Activated CD4-positive, alpha-beta T cell treated with anti-CD3 and anti-CD28 coated beads for 1 hour (primary cell): ENCODE measurements around the gene ASH1L.

Experiments
- DNase-seq: peaks from one replicate; pipeline ENCODE4 v3.0.0-alpha.2; 2020

Gene ASH1L

DNA sequence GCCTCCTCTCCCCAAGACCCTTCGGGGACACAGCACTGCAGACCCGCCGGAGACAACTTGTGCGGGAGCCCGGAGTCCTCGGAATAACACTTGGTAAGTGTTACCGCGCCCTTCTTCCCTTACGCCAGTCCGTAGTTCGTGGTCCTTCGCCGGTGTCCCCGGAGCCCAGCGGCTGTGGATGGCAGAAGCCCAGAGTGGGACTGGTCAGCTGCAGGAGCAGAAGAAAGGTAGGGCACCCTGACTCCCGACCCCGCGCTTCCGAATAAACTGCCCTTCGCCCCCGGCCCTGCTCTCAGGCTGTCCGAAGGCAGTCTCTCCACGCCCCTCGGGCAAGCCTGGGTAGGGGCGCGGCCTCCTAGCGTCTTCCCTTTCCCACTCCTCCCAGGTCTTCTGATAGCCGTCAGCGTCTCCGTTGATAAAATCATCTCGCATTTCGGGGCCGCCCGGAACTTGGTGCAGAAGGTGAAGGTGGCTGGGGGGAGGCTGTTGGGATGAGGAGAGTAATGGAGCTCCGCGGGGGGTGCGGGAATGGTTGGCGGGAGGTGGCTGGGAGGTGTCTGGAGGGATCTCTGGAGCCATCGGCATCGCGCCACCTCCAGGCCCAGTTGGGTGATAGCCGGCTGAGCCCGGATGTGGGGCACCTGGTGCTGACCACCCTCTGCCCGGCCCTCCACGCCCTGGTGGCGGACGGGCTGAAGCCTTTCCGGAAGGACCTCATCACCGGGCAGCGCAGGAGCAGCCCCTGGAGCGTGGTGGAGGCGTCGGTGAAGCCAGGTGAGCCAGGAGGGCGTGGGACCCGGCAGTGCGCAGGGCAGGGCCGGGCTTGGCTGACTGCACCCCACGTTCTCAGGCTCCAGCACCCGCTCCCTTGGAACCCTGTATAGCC, 237.6 kb downstream of the ASH1L start:
- DNase-seq: no peak

DNA sequence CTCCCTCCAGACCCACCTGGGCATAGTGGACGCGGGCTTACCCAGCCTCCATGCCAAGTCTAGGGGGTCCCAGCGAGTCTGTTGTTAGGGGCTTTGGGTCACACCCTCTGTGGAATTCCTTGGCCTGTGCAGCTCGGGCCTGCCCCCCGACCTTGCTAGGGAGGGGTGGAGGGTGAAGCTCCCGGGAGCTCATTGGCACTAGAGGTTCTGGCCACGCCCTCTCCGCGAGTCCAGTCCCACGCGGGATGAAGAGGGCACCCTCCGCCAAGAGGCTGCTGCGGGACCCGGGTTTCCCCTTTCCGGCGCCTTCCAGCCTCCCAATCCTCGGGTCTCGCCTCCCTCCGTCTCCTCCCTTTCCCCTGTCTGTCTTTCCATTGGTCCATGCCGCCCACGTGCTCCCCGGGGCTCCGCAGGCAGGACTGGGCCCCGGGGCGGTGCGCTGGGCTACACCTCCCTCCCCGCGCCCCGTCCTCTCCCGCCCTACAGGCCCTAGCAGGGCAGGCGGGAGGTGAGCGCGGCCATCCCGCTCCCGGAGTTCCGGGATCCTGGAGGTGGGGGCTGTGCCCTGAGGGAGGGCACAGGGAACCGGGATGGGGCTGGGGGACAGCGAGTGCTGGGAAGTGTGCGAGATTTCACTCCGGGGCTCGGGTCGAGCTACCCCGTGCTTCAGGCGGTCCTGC, 238.4 kb downstream of the ASH1L start:
- DNase-seq: peak; percentile 77

DNA sequence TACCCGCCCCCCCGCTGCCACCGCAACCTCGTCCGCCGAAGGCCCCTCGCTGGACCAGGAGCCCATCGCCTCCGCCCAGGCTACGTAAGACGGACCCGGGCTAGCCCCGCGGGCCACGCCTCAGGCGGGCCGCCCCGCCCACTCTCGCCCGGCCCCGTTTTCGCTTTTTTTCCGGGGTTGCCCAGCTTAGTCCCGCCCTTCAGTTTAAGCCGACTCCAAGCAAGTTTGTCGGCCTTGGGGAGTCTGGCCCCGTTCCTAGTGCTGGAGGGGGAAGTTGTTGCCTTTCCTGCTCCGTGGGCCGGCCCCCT, 238.9 kb downstream of the ASH1L start:
- peak; percentile 66 for DNase-seq

DNA sequence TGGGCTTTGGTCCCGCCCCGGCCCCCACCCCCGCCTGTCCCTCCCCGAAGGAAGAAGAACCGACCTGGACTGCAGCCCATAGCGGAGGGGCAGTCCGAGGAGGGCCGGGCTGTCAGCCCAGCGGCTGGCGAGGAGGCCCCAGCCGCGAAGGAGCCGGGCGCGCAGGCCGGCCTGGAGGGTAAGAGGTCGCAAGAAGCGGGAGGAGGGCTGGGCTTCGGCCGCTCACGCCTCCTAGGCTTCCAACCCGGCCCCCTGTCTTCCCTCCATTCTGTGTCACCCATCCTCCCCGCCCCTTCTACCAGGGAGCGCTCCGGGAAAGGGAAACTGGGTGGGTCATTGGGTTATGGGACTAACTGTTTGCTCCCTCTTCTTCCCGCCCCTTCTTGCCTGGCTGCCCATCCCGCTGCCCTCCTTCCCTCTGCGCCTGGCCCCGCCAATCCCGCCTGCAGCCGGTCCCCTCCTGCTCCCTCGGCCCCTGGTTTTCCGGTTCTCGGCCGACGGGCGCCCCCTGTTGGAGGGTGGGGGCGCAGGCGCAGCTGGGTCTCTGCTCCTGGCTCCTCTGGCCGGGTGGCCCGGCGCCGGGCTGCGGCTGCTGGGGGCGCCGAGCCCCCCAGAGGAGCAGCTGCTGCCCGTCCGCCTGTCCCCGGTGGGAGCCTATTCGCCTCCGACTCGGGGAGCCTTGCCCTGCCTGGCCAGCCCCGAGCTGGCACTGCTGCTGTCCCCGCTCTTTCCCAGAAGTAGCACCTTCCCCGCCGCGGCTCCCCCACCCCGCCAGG, 239.5 kb downstream of the ASH1L start:
- DNase-seq: peak; percentile 74

DNA sequence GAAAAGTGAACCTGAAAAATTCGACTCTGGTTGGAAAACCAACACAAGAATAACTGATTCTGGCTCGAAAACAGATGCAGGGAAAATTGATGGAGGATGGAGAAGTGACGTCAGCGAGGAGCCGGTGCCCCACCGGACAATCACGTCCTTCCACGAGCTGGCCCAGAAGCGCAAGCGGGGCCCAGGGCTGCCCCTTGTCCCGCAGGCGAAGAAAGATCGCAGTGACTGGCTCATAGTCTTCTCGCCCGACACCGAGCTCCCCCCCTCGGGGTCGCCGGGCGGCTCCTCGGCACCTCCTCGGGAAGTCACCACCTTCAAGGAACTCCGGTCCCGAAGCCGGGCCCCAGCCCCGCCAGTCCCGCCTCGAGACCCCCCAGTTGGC, 240.0 kb downstream of the ASH1L start:
- DNase-seq: no peak

DNA sequence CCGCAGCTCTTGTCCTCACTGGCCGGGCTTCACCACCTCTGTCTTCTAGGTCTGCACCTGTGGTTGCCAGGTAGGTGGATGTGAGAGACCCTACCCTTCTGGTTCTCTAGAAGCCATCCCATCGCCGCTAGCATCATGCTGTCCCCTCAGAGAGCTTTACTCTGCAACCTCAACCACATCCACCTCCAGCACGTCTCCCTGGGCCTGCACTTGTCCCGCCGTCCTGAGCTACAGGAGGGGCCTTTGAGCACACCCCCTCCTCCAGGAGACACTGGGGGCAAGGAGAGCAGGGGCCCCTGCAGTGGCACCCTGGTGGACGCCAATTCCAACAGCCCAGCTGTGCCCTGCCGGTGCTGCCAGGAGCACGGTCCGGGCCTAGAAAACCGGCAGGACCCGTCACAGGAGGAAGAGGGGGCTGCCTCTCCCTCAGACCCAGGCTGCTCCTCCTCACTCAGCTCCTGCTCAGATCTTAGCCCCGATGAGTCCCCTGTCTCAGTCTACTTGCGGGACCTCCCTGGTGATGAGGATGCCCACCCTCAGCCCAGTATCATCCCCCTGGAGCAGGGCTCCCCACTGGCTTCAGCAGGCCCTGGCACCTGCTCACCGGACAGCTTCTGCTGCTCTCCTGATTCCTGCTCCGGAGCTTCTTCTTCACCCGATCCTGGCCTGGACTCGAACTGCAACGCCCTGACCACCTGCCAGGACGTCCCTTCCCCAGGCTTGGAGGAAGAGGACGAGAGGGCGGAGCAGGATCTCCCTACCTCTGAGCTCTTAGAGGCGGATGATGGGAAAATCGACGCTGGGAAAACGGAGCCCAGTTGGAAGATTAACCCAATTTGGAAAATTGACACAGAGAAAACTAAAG, 240.7 kb downstream of the ASH1L start:
- no peak for DNase-seq

DNA sequence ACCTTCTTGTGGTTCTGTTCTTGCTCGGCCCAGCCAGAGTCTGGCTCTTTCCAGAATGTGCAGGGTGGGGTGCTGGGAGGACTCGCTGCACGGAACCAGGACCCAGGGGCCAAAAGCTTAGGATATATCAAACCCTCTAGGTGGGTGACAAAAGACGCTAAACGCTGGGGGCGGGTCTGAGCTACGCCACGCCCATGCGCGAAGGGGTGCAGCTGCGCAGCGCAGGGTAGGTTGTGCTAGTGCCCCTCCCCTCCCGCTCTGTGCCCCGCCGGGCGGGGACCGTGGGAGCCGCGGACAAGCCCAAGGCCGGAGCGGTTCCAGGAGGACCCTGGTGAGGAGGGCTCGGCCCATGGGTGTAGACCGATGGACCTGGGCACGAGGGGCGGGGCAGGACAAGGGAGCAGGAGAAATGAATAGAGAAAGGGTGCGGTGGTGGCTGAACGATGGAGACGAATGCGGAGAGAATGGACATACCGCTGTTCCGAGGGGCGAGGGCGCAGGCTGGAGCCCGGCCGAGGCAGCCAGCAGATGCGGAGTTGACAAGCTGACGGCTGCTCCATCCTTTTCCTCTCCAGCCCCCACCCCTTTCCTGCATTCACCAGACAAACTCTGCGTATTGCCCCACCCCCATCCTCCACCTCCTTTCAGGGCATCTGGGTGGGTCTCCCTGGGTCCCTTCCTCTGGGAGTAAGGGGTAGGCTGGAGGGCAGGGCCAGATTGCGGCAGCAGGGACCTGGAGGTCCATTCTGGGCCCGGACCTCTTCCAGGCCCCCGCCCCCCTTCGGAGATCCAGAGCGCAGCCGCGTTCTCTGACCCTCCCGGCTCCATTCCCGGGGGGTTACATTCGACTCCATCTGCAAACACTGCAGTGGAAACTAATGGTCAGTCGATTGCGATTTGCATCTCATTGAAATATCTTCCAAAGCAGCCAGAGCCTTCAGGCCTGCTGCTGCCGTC, 241.7 kb downstream of the ASH1L start, which contains the start of gene RUSC1:
TSS of gene RUSC1 (plus strand) at position 234 of the 957 bp plus-strand sequence. CDS start 880 bp downstream, outside the sequence.
- DNase-seq: peak; percentile 60

DNA sequence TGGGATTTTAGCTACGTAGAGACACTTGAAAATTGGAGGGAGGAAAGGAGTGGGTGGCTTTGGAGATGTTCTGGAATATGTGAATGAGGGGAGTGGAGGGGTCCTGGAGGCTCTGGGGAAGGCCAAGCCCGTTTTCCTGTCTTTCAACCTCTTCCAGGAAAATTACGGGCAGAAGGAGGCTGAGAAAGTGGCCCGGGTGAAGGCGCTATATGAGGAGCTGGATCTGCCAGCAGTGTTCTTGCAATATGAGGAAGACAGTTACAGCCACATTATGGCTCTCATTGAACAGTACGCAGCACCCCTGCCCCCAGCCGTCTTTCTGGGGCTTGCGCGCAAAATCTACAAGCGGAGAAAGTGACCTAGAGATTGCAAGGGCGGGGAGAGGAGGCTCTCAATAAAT, 242.4 kb downstream of the ASH1L start:
- no peak for DNase-seq

DNA sequence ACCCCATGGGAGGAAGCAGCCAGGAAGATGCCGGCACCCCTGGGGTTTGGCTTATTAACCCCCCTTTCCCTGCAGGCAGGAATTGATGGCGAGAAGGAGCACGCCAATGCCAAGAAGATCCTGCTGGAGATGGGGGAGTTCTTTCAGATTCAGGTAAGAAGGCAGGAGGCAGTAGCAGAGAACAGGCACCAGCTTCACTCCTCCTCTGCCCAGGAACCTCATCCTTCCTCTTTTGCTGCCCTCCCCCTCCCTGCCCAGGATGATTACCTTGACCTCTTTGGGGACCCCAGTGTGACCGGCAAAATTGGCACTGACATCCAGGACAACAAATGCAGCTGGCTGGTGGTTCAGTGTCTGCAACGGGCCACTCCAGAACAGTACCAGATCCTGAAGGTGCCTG, 243.1 kb downstream of the ASH1L start:
- no peak for DNase-seq

DNA sequence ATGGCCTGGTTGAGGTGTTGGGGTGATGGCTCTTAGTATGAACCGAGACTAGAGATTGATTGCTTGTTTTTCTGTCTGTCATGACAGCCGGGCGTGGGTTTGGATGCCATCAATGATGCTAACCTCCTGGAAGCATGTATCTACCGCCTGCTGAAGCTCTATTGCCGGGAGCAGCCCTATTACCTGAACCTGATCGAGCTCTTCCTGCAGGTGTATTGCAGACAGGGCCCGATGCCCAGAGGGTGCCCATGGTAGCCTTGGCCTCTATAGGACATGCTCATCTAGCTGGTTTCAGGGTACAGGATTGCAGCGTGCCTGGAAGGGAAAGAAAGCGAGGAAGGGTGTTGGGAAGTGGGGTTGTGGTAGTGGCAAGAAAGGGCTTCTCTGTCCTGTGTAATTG, 244.5 kb downstream of the ASH1L start:
- DNase-seq: no peak

DNA sequence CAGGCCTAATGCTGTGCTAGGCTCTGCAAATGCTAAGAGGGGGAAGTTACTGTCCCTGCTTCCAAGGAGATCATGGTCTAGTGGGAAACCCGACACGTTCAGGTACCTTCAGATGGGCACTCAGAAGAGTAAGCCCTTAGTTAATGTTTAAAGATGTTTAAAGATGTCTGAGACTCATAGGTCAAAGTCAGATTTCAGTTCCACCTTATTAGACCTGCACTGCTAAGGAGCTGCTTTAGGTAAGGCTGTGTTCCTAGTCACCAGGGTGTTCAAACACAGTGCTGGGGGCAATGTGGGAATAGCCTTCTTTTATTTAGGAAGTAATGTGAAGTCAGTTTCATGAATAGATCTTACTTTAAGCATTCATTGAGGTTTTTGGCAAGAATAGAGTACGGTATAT, 245.7 kb downstream of the ASH1L start:
- no peak for DNase-seq

DNA sequence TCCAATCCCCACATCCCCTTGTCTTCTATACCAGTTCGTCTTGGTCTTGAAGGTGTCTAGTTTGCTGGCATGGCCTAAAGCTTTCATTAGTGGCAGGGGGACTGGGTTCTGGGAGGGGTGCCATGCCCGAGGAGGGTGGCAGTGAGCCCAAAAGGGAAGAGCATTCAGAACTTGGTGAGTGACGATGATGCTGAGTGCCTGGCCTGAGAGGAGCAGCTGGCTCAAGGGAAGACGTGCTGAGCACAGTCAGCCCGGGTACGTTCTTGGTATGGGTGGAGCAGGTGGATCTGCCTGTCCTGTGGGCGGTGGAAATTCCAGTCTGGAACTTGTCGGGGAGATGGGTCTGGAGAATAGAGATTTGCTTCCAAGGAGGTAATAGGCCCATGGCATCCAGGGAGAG, 249.3 kb downstream of the ASH1L start:
- no peak for DNase-seq

DNA sequence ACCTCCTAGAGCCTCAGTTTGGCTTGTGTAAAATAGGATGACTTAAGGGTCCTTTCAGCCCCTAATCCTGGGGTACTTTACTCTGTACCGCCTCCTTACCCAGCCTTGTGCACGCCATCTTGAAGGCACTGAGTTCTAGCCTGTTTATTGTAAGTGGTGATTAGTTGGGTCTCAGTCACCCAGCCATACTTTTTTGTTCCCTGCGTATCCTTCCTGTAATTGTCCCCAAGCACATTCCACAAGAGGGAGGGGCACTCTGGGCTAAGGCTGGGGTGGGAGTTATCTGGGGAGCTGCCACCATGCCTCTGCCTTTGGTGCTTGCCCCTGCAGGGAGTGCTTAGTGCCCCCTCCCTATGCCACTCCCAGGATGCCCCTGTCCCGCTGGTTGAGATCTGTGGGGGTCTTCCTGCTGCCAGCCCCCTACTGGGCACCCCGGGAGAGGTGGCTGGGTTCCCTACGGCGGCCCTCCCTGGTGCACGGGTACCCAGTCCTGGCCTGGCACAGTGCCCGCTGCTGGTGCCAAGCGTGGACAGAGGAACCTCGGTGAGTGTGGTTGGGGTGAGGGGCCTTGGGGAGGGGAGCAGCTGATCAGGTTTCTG, 253.1 kb downstream of the ASH1L start:
- no peak for DNase-seq

DNA sequence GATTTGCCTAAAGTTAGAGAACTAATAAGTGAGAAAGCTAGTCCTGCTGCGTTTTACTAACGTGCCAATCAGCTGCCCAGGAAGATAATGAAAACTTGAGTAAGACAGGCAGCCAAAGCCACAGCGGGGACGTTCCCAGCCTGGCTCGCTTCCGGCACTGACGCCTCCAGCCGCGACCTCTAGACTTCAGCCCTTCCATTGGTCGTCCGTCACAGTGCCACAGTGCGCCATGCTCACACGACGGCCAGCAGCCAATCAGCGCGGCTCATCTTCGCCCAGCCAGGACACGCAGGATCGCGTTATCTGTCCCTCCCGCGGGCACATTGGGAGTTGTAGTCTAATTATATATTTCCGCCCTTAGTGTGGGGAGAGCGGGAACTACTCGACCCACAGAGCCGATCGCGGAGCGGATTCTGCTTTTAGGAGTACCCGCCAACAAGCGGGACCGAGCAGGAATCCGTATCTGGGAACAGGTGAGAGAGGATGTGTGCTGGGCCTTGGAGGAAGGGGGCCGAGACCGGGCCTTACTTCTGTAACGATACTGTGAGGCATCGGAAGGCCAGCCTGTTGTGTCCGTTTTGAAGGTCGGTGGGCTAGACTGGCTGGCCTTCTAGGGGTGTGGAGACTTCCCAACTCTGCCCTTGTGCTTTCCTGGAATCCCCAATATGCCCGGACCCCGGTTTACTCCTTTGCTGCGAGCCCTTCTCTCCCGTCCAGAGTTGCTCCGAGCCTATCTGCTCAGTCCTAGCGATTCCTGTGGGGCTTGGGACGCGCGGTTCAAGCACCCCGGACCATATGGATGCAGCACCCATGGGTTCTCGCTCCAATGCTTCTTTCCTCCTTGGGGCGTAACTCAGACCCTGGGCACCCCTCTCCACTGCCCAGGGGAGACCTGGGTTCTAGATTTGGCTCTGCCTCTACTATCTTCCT, 253.8 kb downstream of the ASH1L start, which contains the start of gene FDPS:
TSS of gene FDPS (plus strand) at position 374 of the 930 bp plus-strand sequence. CDS start 924 bp downstream, outside the sequence.
- peak; percentile 96 for DNase-seq

DNA sequence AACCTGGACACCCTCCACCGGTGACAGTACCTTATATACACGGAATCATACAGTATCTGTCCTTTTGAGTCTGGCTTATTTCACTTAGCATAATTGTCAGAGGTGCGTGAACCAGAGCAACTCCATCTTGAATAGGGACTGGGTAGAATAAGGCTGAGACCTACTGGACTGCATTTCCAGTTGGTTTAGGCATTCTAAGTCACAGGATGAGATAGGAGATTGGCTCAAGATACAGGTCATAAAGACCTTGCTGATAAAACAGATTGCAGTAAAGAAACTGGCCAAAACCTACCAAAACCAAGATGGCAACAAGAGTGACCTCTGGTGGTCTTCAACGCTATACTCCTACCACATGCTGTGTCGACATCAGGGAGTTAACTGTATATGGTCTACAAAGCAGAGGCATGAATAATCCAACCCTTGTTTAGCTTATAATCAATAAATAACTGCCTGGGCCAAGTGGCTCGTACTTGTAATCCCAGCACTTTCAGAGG, 255.3 kb downstream of the ASH1L start:
- no peak for DNase-seq

DNA sequence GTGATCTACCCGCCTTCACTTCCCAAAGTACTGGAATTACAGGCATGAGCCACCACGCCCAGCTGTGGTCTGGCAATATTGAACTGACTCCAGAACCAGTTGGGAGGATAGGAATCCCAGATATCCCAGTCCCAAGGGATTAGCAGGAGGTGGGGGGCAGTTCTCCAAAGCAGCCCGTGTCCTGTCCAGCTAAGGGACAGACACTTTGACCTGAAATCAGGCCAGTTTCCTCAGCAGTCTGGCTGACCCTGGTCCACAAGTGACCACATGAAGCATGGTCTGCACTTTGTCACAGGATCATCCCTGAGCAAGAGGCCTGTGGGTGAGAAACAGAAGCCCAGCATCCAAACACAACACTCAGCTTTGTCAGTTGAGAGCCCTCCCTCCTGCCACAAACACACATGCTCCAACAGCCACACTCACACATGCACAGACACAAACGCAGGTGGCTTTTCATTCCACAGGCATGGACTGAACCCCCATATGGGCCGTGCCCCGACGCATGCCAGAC, 256.7 kb downstream of the ASH1L start:
- no peak for DNase-seq

DNA sequence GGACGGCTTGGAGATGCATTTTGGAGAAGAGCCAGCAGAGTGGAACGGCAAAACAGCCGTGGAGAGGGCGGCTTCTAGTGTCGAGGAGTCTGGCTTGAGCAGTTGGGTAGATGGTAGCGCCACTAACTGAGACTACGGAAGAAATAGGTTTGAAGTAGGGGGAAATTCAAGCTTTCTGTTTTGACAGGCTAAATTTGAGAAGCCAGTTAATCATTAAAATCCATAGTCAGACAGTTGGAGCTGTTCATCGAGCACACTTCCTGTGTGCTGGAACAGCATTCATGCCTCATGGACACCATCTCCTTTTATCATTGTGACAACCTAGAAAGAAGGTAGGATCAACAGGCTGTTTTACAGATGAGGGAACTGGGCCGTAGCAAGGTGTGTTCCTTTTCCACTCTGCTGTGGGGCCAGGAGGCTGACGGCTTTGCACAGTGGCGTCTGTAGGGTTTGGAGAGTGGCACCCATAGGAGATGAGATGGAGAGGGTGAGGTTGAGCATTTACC, 258.0 kb downstream of the ASH1L start:
- DNase-seq: no peak

DNA sequence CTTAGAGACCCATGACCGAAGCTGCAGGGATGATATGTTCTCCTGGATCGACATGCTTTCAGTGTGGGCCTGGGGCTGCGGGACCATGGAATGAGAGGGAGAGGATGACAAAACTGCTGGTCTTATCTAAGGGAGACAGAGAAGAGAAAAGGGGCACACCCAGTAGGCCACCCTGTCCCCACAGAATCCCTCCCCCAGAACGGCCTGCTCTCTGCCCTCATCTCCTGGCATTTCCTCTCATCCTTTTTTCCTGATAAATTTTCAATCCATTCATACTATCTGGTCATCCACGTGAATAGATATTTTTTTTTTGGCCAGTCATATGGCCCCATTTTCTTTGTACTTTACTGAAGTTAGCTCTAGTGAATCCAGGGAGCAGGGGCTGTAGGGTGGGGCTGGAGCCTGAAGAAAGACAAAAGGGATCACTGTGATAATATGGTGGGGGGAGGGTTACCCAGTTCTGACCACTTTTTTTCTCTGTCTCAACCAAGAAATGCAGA, 261.2 kb downstream of the ASH1L start, which contains the start of gene PKLR:
TSS of gene PKLR (minus strand) at position 97 of the 500 bp plus-strand sequence. CDS start at position 54, 43 bp downstream.
- DNase-seq: no peak
